HUDEP-2 (cell line): ENCODE results near the gene GP9.

Experiments used
- DNase-seq, 76 experiments: peaks; one replicate each; lab custom pipeline; 2025; ENCODE audit not compliant: unreplicated experiment in 76 of 76; lab: John Stamatoyannopoulos, UW

Gene GP9

DNA sequence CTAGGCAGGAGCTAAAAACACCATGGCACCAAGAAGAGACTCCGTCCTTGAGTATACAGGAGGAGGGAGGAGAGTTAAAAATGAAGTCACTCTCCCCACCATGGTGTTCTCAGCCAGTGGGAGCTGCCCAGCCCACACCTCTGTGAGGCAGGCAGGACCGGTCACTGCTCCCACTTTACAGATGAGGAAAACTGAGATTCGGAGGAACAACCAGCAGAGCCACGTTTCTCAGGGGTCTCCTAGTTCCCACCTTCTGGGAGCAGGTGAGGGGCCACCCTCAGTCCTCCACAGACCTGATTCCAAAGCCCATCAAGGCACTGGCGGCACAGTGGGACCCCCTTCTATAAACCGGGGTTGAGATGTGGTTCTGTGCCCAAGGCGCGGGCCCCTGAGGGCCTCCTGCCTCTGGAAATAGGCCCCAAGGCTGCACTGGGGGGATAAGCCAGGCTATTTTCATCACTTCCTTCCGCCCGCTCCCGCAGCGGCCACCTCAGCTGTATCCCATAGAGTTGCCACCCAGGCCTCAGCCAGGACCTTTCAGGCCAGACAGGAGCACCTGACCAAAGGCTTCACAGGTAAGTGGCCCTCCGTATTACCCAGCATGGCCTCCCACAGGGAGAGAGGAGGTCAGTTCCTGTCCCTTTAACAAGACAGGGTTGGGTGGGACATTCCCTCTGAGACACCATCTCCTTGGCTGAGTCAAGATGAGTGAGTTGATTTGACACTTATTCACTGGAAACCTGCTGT, at the start of gene GP9:
GP9 (plus strand) TSS at position 504 of the 747 bp plus-strand sequence. CDS start 961 bp downstream, outside the sequence.
- no peak for DNase-seq

GRCh38 chr3:129013491-129013891, 47.1 kb upstream of the GP9 start:
- no peak for DNase-seq

- no peak for DNase-seq
These were observed 46.4 kb upstream of the GP9 start for GRCh38 chr3:129014148-129014547.

DNA sequence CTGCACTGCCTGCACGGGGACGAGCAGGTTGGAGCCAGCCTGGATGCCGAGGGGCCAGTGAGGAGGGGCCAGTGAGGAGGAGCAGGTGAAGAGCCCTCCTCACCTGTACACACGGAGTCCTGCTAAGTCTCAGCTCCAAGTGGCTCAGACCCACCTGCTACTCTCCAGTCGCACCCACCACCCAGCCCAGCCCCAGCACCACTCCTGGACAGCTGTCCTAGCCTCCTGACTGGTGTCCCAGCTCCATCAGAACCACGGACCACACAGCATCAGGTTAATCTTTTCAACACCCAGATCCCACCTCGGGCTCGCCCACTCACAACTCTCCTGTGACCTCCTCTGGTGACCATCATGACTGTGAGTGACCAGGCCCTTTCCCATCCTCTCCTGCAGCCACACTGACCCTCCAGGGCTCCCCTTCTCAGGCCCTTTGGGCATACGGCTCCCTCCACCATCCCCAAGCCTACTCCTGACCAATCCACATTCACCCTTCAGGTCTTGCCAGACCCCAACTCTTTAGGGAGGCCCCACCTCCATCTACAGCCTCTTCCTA, 45.7 kb upstream of the GP9 start:
- DNase-seq, result no peak

GRCh38 chr3:129015388-129016105, 45.0 kb upstream of the GP9 start:
- DNase-seq, result peak in 1 of 76 experiments; percentile 24

- peak in 21 of 76 experiments; percentile 9 to 55 (median 27) for DNase-seq
These were observed 44.2 kb upstream of the GP9 start for GRCh38 chr3:129016356-129016719.

- peak in 43 of 76 experiments; percentile 7 to 80 (median 43) for DNase-seq
These were observed 43.7 kb upstream of the GP9 start for GRCh38 chr3:129016720-129017483.

DNA sequence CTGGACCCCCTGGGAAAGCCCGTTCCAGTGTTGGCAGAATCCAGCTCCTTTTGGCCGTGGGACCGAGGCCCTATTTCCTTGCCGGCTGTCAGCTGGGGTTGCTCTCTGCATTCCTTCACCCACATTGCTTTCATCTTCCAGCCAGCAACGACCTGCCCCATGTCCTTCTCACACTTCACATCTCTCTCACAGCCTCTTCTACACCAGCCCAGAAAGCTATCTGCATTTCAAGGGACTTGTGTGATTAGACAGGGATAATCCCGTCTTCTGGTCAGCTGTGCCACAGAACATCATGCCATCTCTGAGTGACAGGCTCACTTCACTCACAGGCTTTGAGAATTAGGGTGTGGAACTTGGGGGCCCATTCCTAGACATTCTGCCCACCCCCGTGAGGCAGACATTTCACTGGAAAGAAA, 43.1 kb upstream of the GP9 start:
- no peak for DNase-seq

DNA sequence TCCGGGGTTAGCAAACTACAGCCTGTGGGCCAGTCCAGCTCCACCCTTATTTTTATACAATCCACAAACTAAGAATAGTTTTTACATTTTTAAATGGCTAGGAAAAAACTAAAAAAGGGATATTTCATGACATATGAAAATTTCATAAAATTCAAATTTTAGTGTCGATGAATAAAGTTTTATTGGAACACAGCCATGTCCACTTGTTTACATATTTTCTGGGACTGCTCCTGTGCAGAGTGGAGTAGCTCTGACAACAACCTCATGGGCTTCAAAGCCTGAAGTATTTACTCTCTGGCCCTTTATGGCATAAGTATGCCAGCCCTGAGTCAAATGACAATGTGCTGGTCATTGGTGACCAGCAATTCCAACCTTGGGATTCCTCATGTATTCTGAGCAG, 42.3 kb upstream of the GP9 start:
- DNase-seq, result no peak

DNA sequence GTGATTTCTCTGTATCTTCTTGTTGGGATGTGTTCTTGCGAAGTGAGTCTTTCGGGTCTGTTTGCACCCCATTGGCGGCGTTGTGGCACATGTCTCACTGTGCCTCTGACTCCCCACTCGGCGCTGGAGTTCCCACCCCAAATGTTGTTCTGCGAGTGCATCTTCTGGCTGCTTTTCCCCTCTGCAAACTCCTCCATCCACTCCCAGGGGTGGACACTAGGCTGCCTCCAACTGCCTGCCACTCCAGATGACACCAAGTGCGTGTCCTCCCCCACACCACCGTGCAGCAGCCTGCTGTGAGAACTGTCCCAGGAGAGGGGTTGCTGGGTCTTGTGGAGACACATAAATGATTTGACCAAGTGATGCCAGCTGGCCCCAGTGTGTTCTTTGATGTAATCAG, 41.8 kb upstream of the GP9 start:
- DNase-seq, result peak in 3 of 76 experiments; percentile 3 to 11 (median 5)

DNA sequence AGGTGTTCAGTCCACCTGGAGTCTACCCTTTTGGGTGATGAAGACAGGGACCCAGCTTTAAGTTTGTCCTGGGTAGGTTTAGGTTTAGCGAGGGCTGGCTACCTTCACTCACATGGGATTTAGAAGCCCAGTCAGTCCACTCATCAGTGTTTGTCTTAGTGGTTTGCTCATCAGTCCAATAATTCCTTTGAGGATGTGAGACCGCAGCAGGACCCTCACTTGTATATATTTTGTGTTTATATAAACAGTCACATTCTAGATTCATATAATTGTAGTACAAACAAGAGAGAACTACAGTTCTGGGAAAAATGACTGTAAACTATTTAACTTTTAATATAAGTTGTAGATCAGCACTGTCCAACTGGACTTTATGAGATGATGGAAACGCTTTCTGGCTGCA, 41.3 kb upstream of the GP9 start:
- no peak for DNase-seq

DNA sequence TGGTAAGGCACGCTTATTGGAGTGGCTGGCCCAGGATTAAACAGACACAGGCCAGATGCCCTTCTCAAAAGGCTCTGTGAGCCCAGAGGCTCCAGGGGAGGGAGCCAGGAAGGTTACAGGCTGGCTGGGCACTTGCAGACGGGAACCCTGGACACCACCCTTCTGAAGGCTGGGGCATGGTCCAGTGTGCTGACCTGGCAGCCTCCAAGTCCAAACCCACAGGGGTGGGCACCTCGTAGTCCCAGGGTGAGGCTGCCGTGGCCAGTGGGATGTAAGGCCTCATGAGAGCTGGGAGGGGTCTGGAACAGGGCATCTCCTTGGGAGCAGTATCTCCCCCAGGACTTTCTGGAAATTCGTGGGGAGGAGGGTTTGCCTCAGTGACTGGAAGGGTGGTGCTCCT, 39.9 kb upstream of the GP9 start:
- DNase-seq, result no peak

DNA sequence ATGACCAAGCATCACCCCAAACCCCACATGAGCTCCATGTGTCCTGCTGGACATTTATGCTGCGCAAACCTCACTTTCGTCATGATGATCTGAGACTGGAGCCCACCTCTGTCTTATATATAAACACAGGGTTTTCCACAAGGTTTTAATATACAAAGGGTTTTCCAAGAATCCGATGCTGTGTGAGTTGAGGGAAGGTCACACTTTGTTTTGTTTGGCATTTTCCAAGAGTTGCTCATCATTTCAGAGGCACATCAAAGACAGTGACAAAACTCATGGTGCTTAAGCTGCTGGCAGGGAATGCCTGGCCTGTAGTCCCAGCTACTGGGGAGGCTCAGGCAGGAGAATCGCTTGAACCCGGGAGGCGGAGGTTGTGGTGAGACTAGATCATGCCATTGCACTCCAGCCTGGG, 39.4 kb upstream of the GP9 start:
- DNase-seq, result no peak

GRCh38 chr3:129022114-129023007, 38.2 kb upstream of the GP9 start:
- DNase-seq, result peak in 6 of 76 experiments; percentile 4 to 40 (median 24)

DNA sequence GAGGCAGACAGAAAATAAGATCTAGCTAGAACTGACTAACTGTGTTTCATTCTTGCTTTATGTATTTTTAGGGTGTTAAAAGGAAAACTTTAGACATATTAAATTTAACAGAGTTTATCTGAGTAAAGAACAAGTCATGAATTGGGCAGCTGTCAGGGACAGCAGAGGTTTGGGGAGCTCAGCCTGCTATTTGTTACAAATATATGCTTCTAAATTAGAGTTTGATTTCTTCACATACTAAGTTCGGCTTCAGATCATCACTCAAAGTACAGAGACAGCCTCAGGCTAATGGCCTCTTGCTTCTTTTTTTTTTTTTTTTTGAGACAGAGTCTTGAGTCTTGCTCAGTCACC, 37.6 kb upstream of the GP9 start:
- no peak for DNase-seq

GRCh38 chr3:129023909-129024308, 36.7 kb upstream of the GP9 start:
- DNase-seq, result peak in 13 of 76 experiments; percentile 0 to 50 (median 8)

DNA sequence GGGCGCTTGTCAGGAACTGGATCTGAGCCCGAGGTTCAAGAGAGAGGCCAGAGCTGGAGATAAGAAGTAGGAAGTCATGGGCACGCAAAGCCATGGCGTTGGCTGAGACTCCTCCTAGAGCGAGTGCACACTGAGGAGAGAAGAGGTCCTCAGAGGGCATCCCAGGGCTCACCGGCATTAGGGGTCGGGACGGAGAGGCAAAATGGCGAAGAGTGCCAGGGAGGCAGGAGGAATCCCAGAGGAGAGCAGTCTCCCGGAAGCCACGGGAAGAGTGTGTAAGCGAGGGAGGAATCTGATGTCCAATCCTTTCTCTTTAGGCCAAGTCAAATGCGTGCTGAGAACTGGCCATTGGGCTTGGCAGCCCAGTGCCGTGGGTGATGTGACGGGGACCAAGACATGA, 35.5 kb upstream of the GP9 start:
- no peak for DNase-seq

DNA sequence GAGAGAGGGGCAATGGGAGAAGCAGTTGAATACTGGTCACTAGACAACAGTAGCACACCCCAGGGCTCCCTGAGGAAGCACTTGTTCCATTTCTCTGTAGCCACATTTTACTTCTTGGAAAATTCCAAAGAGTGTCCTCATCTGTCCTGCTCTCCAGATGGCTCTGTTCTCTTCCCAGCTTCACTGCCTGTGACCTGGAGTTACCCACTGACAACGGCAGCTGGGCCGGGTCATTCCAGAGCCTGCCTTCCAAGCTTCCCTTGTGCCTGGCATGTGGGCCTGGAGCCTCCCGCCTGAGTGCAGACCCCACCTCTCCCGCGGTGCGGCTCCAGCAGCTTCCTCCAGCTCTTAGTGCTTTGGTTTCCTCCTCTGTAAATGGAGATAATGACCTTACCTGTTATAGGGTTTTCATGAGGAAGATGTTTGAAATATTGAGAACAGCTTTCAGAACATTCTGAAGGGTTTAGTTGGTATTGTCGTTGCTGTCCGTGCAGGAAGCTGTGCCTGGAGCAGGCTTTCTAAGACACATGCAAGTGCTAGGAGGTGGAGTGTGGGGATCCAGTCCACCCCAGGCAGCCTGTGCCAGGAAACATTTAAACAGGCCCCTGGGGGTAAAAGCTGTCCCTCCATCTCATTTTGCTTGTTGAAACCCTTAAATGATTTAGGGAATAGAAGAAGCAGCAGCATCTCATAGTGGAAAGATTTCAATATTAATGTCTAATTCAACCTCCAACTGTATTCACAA, 34.7 kb upstream of the GP9 start:
- DNase-seq, result no peak

- DNase-seq, result peak in 74 of 76 experiments; percentile 18 to 94 (median 84)
These were observed 33.6 kb upstream of the GP9 start for GRCh38 chr3:129026728-129027543.
